Measurements from ENCODE around the gene CEACAM8.
"Not testable (repeated sequence)": the region's sequence is repeated elsewhere in the genome, so short reads cannot be mapped to it uniquely, and the experiment has no call there.

CEACAM8 gene

DNA sequence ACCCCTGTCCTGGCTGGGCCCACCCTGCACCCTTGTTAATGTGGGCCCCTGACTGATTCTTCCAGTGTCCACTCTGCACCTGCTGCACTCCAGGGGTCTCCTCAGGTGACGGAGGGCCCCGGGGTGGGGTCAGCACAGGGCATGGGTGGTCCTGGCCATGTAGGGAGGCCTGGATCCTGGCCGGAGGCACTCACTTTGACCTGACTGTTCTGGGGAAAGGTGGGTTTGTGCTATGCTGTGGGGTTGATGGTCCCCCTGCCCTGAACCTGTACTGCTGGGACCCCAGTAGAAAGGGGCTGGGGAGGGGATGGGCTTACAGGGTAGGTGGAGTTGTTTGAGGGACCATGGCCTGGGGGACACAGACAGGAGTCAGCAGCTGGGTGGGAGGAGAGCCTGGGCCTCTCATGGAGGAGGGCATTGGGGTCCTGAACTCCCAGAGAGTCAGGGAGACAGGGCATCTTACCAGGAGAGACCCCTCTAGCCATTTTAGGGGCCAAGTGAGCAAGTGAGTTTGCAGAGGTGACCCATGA, 40.6 kb downstream of the CEACAM8 start:
- Histone ChIP-seq H3K27ac (ENCODE audit: low read depth, low read length) (no peak overlapping the region), H3K9me3 (ENCODE audit: control insufficient read depth, insufficient read depth, low read depth, low read length) (peaks cover 14% of the 10 kb centered on the region), H3K27me3 (ENCODE audit: control insufficient read depth, insufficient read depth, low read length) (no peaks in the 10 kb centered on the region), H3K4me1 (ENCODE audit: control insufficient read depth, insufficient read depth, low read length) (peaks cover 25% of the 10 kb centered on the region), H3K4me3 (ENCODE audit: low read depth, low read length) (no peak overlapping the region), H3K36me3 (ENCODE audit: control insufficient read depth, insufficient read depth, low read length) (no peaks in the 10 kb centered on the region), H3K9ac (ENCODE audit: low read length) (no peak overlapping the region)

DNA sequence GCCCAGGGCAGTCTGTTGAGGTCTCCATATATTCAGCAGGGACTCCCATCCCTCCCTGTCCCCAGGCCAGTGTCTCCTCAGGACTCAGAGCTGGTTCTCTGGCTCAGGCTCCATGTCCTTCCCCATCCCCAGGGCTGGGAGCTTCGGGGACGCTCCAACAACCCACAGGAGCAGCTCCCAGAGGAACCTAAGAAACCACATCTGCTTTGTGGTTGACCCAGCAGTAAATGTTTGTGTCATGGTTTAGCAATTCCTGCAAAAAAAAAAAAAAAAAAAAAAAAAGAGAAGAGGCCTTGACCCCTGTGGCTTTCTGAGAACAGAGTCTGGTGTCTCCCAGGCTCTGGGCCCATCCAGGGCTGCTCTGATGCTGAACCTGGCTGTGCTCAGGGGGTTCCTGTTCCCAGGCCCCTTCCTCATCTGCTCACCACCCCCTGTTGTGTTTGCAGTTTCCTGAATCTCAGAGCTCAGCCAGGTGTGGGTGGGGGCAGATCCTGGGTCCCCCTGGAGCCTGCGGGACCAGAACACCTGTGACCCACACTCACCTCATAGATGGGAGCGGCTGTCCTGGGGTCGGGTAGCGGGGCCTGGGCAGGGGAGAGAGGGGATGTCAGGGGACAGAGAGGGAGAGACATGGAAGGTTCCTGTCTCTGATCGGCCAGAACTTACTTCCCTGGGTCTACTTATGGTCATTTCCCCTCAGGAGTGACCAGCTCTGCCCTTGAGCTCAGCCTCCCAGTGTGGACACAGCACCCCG, 41.3 kb downstream of the CEACAM8 start:
- H3K27me3 ChIP-seq (ENCODE audit: control insufficient read depth, insufficient read depth, low read length) = no peaks in the 10 kb centered on the region
- H3K9ac ChIP-seq (ENCODE audit: low read length) = no peak overlapping the region
- H3K4me3 ChIP-seq (ENCODE audit: low read depth, low read length) = no peak overlapping the region
- peaks cover 18% of the 10 kb centered on the region for H3K4me1 ChIP-seq (ENCODE audit: control insufficient read depth, insufficient read depth, low read length)
- H3K36me3 ChIP-seq (ENCODE audit: control insufficient read depth, insufficient read depth, low read length) = no peaks in the 10 kb centered on the region
- H3K9me3 ChIP-seq (ENCODE audit: control insufficient read depth, insufficient read depth, low read depth, low read length) = peaks cover 19% of the 10 kb centered on the region
- H3K27ac ChIP-seq (ENCODE audit: low read depth, low read length) = no peak overlapping the region

DNA sequence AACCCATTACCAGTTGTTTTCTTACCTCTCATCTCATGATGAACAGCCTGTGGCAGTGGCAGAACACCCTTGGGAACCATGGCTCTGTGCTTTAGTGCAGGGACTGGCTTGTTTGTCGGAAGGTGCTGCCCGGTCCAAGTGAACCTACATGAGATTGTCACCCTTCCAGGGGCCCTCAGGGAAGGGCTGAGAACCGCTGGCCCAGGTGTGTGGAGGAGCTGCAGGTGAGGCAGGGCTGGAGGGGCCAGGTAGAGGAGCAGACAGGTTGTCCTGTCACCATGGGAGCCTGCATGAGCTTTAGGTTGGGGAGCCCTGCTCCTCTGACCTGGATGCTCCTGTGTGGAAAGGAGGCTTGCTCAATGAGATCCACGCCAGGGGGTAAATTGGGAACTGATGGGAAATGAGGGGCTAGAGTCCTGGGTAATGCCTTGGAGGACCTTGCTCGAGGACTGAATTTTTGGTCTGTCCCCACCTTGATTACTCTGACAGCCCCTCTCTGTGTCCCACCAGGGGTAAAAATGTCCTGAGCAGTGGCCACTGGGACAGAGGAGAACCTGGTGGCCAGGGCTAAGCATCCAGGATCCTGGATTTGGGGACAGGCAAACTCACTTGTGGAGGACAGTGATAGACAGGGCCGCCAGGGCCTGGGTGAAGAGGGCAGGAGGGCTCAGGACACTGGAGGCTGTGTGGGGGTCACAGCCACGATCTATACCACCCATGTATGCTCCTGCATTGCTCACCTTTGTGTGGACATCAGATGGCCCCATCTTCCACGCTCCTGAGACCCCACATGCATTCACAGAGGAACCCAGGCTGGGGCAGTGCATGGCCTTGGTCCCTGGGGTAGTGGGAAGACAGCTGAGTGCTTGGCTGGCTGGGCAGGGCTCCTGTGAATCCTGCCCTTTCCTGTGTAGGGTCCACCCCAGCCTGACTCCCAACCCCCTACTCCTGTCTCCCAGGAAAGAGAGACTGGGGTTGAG, 42.3 kb downstream of the CEACAM8 start:
- peaks cover 2% of the 10 kb centered on the region; the same call in 1 of the 2 replicates for H3K27me3 ChIP-seq (ENCODE audit: control insufficient read depth, insufficient read depth, low read length)
- peaks cover 15% of the 10 kb centered on the region for H3K4me1 ChIP-seq (ENCODE audit: control insufficient read depth, insufficient read depth, low read length)

DNA sequence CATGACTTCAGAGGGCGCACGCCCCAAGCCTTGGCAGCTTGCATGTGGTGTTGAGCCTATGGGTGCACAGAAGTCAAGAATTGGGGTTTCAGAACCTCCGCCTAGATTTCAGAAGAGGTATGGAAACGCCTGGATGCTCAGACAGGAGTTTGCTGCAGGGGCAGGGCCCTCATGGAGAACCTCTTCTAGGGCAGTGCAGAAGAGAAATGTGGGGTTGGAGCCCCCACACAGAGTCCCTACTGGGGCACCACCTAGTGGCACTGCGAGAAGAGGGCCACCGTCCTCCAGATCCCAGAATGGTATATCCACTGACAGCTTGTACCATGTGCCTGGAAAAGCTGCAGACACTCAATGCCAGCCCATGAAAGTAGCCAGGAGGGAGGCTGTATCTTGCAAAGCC, 44.2 kb downstream of the CEACAM8 start:
- not testable (repeated sequence) for H3K27ac ChIP-seq (ENCODE audit: low read depth, low read length); H3K36me3 ChIP-seq (ENCODE audit: control insufficient read depth, insufficient read depth, low read length); H3K4me3 ChIP-seq (ENCODE audit: low read depth, low read length); H3K9ac ChIP-seq (ENCODE audit: low read length)
- H3K27me3 ChIP-seq (ENCODE audit: control insufficient read depth, insufficient read depth, low read length) = peaks cover 17% of the 10 kb centered on the region; the same call in 1 of the 2 replicates
- H3K4me1 ChIP-seq (ENCODE audit: control insufficient read depth, insufficient read depth, low read length) = peaks cover 12% of the 10 kb centered on the region
- peaks cover 19% of the 10 kb centered on the region for H3K9me3 ChIP-seq (ENCODE audit: control insufficient read depth, insufficient read depth, low read depth, low read length)

More for the DNA sequence above, 42.3 kb downstream of the CEACAM8 start:
- H3K9ac ChIP-seq (ENCODE audit: low read length) = no peak overlapping the region
- H3K36me3 ChIP-seq (ENCODE audit: control insufficient read depth, insufficient read depth, low read length) = no peaks in the 10 kb centered on the region
- no peak overlapping the region for H3K27ac ChIP-seq (ENCODE audit: low read depth, low read length)
- no peak overlapping the region for H3K4me3 ChIP-seq (ENCODE audit: low read depth, low read length)
- peaks cover 19% of the 10 kb centered on the region for H3K9me3 ChIP-seq (ENCODE audit: control insufficient read depth, insufficient read depth, low read depth, low read length)

DNA sequence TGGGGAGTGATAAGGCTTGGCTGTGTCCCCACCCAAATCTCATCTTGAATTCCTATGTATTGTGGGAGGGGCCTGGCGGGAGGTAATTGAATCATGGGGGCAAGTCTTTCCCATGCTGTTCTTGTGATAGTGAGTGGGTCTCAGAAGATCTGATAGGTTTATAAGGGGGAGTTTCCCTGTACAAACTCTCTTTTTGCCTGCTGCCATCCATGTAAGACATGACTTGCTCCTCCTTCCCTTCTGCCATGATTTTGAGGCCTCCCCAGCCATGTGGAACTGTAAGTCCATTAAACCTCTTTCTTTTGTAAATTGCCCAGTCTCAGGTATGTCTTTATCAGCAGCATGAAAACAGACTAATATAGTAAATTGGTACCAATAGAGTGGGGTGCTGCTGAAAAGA, 45.7 kb downstream of the CEACAM8 start:
- Histone ChIP-seq H3K27me3 (ENCODE audit: control insufficient read depth, insufficient read depth, low read length) (peaks cover 17% of the 10 kb centered on the region; the same call in 1 of the 2 replicates), H3K9me3 (ENCODE audit: control insufficient read depth, insufficient read depth, low read depth, low read length) (peaks cover 19% of the 10 kb centered on the region)
- not testable (repeated sequence) for H3K27ac ChIP-seq (ENCODE audit: low read depth, low read length); H3K9ac ChIP-seq (ENCODE audit: low read length); H3K36me3 ChIP-seq (ENCODE audit: control insufficient read depth, insufficient read depth, low read length); H3K4me3 ChIP-seq (ENCODE audit: low read depth, low read length); H3K4me1 ChIP-seq (ENCODE audit: control insufficient read depth, insufficient read depth, low read length)

DNA sequence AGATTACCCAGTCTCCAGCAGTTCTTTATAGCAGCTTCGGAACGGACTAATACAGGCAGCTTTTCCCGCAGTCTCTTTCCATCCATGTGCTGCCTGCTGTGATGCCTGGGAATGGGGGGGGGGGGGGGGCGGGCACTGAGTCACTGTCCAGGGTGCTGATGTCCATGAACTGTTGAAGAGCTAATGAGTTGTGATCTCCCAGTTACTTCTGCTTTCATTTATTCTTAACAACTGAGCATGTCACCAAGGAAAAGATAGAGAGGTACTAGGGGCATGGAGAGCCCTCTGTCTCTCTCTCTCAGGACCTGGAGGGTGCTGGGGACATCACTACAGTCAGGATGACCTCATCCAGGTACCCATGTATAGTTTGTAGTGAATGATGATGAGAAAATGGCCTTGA, 46.2 kb downstream of the CEACAM8 start:
- Histone ChIP-seq H3K9ac (ENCODE audit: low read length) (no peak overlapping the region), H3K27ac (ENCODE audit: low read depth, low read length) (no peak overlapping the region), H3K4me1 (ENCODE audit: control insufficient read depth, insufficient read depth, low read length) (peaks cover 5% of the 10 kb centered on the region; the same call in 1 of the 2 replicates), H3K27me3 (ENCODE audit: control insufficient read depth, insufficient read depth, low read length) (peaks cover 17% of the 10 kb centered on the region; the same call in 1 of the 2 replicates), H3K9me3 (ENCODE audit: control insufficient read depth, insufficient read depth, low read depth, low read length) (peaks cover 19% of the 10 kb centered on the region), H3K36me3 (ENCODE audit: control insufficient read depth, insufficient read depth, low read length) (no peaks in the 10 kb centered on the region), H3K4me3 (ENCODE audit: low read depth, low read length) (no peak overlapping the region)

DNA sequence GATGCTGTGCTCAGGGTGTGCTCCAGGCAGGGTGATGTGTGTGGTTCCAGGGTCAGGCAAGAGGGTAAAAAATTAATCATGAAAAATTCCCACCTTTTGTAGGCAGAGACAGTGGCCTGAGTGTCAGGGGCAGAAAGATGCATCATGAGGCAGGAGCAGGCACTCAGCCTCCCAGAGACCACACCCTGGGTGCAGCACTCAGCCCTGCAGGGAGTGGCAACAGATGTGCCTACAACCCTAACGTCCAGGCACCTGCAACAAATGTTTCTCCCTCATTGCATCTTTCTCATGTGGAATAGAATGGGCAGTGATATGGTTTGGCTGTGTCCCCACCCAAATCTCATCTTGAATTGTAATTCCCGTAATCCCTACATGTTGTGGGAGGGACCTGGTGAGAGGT, 46.8 kb downstream of the CEACAM8 start:
- Histone ChIP-seq H3K36me3 (ENCODE audit: control insufficient read depth, insufficient read depth, low read length) (no peaks in the 10 kb centered on the region), H3K9ac (ENCODE audit: low read length) (no peak overlapping the region), H3K27ac (ENCODE audit: low read depth, low read length) (no peak overlapping the region), H3K4me3 (ENCODE audit: low read depth, low read length) (no peak overlapping the region), H3K4me1 (ENCODE audit: control insufficient read depth, insufficient read depth, low read length) (peaks cover 1% of the 10 kb centered on the region; the same call in 1 of the 2 replicates), H3K27me3 (ENCODE audit: control insufficient read depth, insufficient read depth, low read length) (peaks cover 17% of the 10 kb centered on the region; the same call in 1 of the 2 replicates), H3K9me3 (ENCODE audit: control insufficient read depth, insufficient read depth, low read depth, low read length) (peaks cover 19% of the 10 kb centered on the region)

DNA sequence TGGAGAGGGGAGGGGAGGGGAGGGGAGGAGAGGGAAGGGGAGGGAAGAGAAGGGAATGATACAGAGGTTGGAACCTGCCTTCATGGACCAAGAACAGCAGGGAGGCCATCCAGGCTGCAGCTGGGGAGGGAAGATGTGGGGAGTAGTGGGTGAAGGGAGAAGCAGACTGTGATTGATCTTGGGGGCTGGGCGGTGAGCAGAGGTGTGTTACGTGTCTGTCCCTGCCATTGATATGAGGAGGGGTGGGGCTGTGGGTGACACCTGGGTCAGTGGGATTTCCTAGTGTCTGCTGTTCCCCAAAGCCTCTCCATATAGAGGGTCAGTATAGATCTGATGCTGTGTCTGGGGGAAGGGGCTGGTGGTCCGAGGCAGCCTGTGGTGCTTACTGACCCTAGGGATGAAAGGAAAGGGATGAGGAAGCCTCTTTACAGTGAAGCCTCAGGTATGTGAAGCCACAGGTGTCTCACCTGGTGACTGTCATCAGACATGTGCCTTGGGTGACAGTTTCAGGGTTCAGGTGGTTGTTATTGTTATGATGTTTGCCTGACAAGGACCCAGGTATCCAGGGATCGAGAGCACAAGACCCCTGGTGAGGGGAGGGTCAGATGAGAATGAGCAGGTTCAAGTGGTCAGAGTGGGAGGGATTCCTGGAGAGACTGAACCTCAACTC, 47.8 kb downstream of the CEACAM8 start:
- Histone ChIP-seq H3K4me3 (ENCODE audit: low read depth, low read length) (no peak overlapping the region), H3K9ac (ENCODE audit: low read length) (no peak overlapping the region), H3K4me1 (ENCODE audit: control insufficient read depth, insufficient read depth, low read length) (no peaks in the 10 kb centered on the region), H3K36me3 (ENCODE audit: control insufficient read depth, insufficient read depth, low read length) (no peaks in the 10 kb centered on the region), H3K27ac (ENCODE audit: low read depth, low read length) (no peak overlapping the region), H3K9me3 (ENCODE audit: control insufficient read depth, insufficient read depth, low read depth, low read length) (peaks cover 19% of the 10 kb centered on the region), H3K27me3 (ENCODE audit: control insufficient read depth, insufficient read depth, low read length) (peaks cover 17% of the 10 kb centered on the region; the same call in 1 of the 2 replicates)

DNA sequence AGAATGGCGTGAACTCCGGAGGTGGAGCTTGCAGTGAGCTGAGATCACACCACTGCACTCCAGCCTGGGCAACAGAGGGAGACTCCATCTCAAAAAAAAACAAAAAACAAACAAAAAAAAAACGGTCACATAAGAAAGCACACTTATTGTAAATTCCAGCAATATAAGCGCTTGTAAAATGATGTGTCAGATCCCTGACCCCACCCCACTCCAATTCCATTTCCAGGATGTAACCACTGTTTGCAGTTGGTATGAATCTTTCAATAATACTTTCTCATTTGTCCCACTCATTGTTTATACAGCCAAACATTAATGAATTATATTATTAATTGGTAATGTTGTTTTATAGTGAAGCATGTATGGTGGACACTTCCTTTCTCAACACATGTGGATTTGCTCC, 50.6 kb downstream of the CEACAM8 start:
- Histone ChIP-seq H3K27me3 (ENCODE audit: control insufficient read depth, insufficient read depth, low read length) (peaks cover 17% of the 10 kb centered on the region; the same call in 1 of the 2 replicates), H3K9me3 (ENCODE audit: control insufficient read depth, insufficient read depth, low read depth, low read length) (peaks cover 5% of the 10 kb centered on the region; the same call in 1 of the 2 replicates), H3K4me1 (ENCODE audit: control insufficient read depth, insufficient read depth, low read length) (peaks cover 11% of the 10 kb centered on the region)

DNA sequence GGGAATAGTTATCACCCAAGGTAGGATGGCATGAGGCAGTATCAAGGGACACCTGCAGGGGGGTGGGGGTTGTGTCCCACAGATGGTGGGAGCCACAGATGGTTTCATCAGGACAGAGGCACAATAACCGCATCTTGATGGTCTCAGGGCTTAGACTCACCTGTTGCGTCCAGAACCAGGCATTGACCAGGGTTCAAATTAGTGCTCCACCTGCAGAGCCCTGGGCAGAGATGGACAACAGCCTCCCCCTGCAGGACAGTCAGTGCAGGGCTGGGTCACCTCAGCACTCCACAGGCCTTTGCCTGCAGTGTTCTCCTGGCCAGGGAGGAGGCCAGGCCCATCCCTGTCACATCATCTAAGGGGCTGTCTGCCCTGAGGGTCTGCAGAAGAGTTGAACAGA, 51.9 kb downstream of the CEACAM8 start:
- H3K4me1 ChIP-seq (ENCODE audit: control insufficient read depth, insufficient read depth, low read length) = peaks cover 11% of the 10 kb centered on the region
- no peak overlapping the region for H3K27ac ChIP-seq (ENCODE audit: low read depth, low read length)
- no peak overlapping the region for H3K4me3 ChIP-seq (ENCODE audit: low read depth, low read length)
- peaks cover 17% of the 10 kb centered on the region; the same call in 1 of the 2 replicates for H3K27me3 ChIP-seq (ENCODE audit: control insufficient read depth, insufficient read depth, low read length)
- H3K36me3 ChIP-seq (ENCODE audit: control insufficient read depth, insufficient read depth, low read length) = no peaks in the 10 kb centered on the region
- no peak overlapping the region for H3K9ac ChIP-seq (ENCODE audit: low read length)
- H3K9me3 ChIP-seq (ENCODE audit: control insufficient read depth, insufficient read depth, low read depth, low read length) = no peaks in the 10 kb centered on the region

More for the DNA sequence above, 50.6 kb downstream of the CEACAM8 start:
- Histone ChIP-seq H3K27ac (ENCODE audit: low read depth, low read length) (no peak overlapping the region), H3K4me3 (ENCODE audit: low read depth, low read length) (no peak overlapping the region), H3K9ac (ENCODE audit: low read length) (no peak overlapping the region), H3K36me3 (ENCODE audit: control insufficient read depth, insufficient read depth, low read length) (no peaks in the 10 kb centered on the region)

All from HUES6 (cell line).